ELR (cell line): ENCODE results near the gene ANXA3.

Source experiments
- DNase-seq: peaks from one replicate; pipeline ENCODE4 v3.0.0-alpha.2; 2015; ENCODE audit warnings: low read depth

The ANXA3 gene

GRCh38 chr4:78644744-78645330 lies 93.3 kb downstream of the ANXA3 start:
- peak; percentile 83 for DNase-seq

DNA sequence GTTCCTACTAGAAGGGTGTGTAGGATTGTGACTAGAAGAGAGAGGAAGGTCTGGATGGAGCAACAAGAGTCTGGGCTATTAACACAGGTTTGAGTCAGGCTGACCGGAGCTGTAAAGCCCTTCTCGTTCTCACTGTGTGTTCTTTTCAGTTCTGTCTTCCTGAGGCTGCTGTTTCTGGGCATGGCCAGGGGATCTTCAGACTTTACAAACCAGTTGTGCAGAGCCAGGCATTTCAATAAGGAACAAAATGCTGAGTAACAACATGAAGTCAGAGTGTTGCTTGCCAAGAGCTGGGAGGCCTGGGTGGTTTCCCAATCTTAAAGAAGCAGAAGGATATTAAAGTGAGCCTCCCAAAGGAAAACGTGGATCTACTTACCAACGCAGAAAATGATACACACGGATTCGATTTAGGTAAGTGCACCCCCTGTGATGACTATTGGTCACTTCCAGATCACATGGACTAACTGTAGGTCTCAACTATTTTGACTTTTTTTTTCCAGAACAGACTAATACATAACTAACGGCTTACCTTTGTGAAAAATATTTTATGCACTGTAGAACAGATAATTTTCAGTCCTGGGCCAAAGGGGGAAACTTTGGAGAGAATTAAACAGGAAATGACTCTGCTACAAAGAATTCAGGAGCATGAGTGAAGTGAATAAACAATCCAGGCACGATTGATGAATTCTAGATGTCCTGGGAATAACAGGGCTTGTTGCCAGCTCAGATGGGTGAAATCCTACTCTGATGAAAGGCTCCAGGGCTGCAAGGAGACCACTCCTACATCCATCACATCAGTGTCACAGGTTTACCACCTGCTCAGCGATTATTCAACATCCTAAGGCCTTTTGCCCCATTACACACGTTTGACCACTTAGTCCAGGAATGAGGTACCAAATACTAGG lies 94.5 kb downstream of the ANXA3 start:
- DNase-seq, result peak; percentile 89

GRCh38 chr4:78647272-78647671 lies 95.7 kb downstream of the ANXA3 start:
- DNase-seq, result no peak

GRCh38 chr4:78648640-78649363 lies 97.2 kb downstream of the ANXA3 start:
- no peak for DNase-seq

DNA sequence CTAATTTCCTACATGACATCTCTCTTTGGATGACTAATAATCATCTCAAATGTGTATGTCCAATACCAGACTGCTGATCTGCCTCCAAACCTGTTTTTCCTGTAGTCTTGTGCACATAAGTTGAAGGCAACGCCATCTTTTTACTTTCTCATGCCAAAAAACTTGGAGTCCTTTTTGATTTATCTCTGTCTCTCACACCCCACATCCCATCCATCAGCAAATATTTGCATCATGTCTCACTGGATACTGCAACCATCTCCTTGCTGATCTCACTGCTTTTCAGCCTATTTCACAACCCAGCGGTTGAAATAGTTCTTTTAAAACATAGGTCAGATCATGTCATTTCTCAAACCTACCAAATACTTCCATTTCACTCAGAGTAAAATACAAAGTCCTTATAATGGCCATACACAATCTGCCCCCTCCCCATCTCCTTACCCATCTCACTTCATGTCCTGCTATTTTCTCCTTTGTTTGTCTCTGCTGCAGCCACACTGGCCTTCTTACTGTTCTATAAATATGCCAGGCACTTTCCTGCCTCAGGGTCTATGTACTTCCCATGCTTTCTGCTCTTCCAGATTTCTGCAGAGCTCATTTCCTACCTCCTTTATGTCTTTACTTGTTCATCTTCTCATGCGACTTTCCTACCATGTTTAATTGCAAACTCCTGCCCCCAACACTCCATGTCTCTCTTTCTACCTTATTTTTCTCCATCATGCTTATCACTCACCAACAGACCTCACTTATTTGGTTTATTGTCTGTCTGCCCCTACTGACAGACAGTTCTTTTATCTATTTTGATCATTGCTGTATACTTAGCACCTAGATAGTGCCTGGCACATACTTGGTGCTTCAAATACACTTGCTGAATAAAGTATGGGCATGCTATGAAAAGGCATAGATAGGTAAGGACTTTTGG lies 98.8 kb downstream of the ANXA3 start:
- peak; percentile 83 for DNase-seq

DNA sequence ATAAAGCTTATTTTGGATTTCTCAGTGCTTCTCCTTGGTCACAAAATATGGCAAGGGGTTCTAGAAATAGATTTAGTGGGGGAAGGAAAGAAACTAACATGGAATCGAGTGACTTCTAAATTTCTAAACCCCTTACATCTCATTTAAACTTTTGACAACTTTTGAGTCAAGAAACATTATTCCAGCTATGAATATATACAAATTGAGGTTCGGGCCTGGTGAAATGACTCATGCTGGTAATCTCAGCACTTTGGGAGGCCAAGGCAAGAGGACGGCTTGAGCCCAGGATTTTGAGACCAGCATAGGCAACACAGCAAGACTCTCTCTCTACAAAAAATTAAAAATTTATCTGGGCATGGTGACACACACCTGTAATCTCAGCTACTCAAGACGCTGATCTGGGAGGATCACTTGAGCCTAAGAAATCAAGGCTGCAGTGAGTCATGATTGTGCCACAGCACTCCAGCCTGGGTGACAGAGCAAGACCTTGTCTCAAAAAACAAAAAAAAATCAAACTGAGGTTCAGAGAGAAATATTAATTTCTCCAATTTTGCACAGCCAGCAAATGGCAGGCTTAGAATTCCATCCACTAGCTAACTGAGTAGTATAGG lies 99.8 kb downstream of the ANXA3 start:
- DNase-seq, result peak; percentile 27

DNA sequence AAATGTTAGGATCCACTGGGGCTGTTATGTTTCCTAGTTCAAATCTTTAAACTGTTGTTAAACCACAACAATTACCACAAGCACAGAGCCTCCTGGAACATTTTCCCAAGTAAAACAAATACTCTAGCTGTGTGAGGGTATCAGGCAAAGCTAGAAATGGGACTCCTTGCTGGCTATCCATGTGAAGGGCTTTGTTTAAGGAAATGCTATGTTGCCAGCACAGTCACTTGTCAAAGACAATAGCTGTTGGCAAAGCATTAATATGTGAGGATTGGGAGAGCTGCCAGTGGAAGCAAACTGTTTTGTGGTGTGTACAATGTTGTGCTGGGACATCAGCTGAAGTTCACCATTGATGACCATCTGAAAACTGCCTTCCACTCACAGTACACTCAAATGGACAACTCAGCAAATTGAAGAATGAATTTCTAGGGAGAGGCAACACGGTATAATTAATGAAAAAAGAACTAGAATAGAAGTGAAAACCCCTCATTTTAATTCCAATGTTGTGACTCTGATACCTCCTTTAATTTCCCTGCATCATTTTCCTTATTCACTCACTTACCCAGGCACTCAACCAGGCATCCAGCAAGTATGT lies 100.8 kb downstream of the ANXA3 start:
- DNase-seq, result no peak

- peak; percentile 36 for DNase-seq
Measured at GRCh38 chr4:78653655-78654054, 102.1 kb downstream of the ANXA3 start.

GRCh38 chr4:78654807-78655206 lies 103.2 kb downstream of the ANXA3 start:
- DNase-seq, result no peak

GRCh38 chr4:78656968-78657445 lies 105.4 kb downstream of the ANXA3 start:
- DNase-seq, result no peak

DNA sequence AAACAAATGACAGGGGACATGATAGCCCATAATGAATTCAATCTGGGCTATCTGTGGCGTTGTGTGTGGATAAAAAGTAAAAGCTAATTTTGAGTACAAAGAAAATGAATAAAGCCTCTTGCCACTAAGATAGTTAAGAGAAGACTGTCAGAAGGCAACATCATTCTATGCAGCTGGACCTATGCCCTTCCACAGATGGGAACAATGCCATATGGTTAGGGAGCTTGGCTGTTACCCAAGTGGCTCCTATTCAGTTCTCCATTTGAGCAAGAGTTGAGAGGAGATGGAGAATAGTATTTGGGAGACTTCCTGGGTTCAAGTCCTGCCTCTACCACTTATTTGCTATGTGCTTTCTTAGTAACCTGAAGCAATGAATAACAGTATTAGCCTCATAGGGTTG lies 107.7 kb downstream of the ANXA3 start:
- no peak for DNase-seq

GRCh38 chr4:78659665-78660064 lies 108.1 kb downstream of the ANXA3 start:
- no peak for DNase-seq
